Renal cortex interstitium (tissue), 11 donors: ENCODE data around the gene PRAMEF12. TPM values are rescaled to one million over a fixed set of nuclear protein-coding genes. Genes with fewer than 3 reads are reported as not detected.
"Not testable (repeated sequence)": the region's sequence is repeated elsewhere in the genome, so short reads cannot be mapped to it uniquely, and the experiment has no call there.

ENCODE experiments used
- DNase-seq, 11 donors: peaks; one replicate each; pipeline ENCODE4 v3.0.0-alpha.2; 2013; ENCODE audit warnings: low read depth in 9 of 11, low spot score in 4 of 11; ENCODE audit errors: extremely low read depth in 1 of 11
- polyA plus RNA-seq, 3 donors: library from polyadenylated mRNA; unstranded; fragments of 120-200 nt; gene quantifications; one replicate each; pipeline ENCODE4 v1.2.1, GENCODE V29; 2013; ENCODE audit not compliant: insufficient read length in 3 of 3

The PRAMEF12 gene
- polyA plus RNA-seq, 3 donors: not detected

GRCh38 chr1:12764016-12764415 lies 9.5 kb upstream of the PRAMEF12 start:
- DNase-seq: no peak

GRCh38 chr1:12769031-12769430 lies 4.5 kb upstream of the PRAMEF12 start:
- DNase-seq: no peak

GRCh38 chr1:12769976-12770505 lies 3.5 kb upstream of the PRAMEF12 start:
- DNase-seq: no peak

- no peak for DNase-seq
These were observed 2.9 kb upstream of the PRAMEF12 start for GRCh38 chr1:12770620-12771019.

- DNase-seq: no peak
These were observed 2.4 kb upstream of the PRAMEF12 start for GRCh38 chr1:12771186-12771585.

- DNase-seq: no peak
These were observed 1.0 kb upstream of the PRAMEF12 start for GRCh38 chr1:12772520-12772919.

- no peak for DNase-seq
These were observed 1.3 kb downstream of the PRAMEF12 start for GRCh38 chr1:12774801-12775345.

GRCh38 chr1:12775443-12775842 lies 1.9 kb downstream of the PRAMEF12 start:
- DNase-seq: no peak

GRCh38 chr1:12776801-12777557 lies 3.4 kb downstream of the PRAMEF12 start:
- DNase-seq: no peak

- DNase-seq: no peak
These were observed 4.5 kb downstream of the PRAMEF12 start for GRCh38 chr1:12778061-12778460.

GRCh38 chr1:12778907-12779306 lies 5.4 kb downstream of the PRAMEF12 start:
- DNase-seq: no peak

GRCh38 chr1:12781488-12781887 lies 8.0 kb downstream of the PRAMEF12 start:
- DNase-seq: not testable (repeated sequence)

- DNase-seq: not testable (repeated sequence)
These were observed 10.2 kb downstream of the PRAMEF12 start for GRCh38 chr1:12783783-12784182.

- not testable (repeated sequence) for DNase-seq
These were observed 11.2 kb downstream of the PRAMEF12 start for GRCh38 chr1:12784729-12785128.

- DNase-seq: not testable (repeated sequence)
These were observed 17.6 kb downstream of the PRAMEF12 start, which contains the start of gene PRAMEF1 for GRCh38 chr1:12791097-12791496. Gene PRAMEF1, plus strand, starts transcription at chr1:12791397. Its CDS starts 1,831 bp downstream, at chr1:12793228.

- DNase-seq: no peak
These were observed 25.4 kb downstream of the PRAMEF12 start for GRCh38 chr1:12798911-12799310.

- DNase-seq: no peak
These were observed 26.2 kb downstream of the PRAMEF12 start for GRCh38 chr1:12799730-12800129.

- no peak for DNase-seq
These were observed 36.4 kb downstream of the PRAMEF12 start for GRCh38 chr1:12809933-12810332.

- no peak for DNase-seq
These were observed 37.3 kb downstream of the PRAMEF12 start for GRCh38 chr1:12810691-12811408.

GRCh38 chr1:12811409-12811784 lies 37.9 kb downstream of the PRAMEF12 start:
- no peak for DNase-seq
